OCI-LY3 (cell line): ENCODE results near the gene IL21R.

Experiments
- EZH2phosphoT487 ChIP-seq: fragments of 200-600 bp; shearing (Covaris generic); IDR thresholded peaks from 2 replicates; pipeline ENCODE4 v1.6.1; 2018; ENCODE audit warnings: antibody characterized with exemption, mixed run types, low read depth
- TF ChIP-seq, protein P1 (sequence below): fragments of 200-600, 300-600 bp; sonication (generic); IDR thresholded peaks from 2 replicates; pipeline ENCODE4 v1.5.1; 2014; ENCODE audit warnings: antibody characterized with exemption, low read length, low read depth

DNA sequence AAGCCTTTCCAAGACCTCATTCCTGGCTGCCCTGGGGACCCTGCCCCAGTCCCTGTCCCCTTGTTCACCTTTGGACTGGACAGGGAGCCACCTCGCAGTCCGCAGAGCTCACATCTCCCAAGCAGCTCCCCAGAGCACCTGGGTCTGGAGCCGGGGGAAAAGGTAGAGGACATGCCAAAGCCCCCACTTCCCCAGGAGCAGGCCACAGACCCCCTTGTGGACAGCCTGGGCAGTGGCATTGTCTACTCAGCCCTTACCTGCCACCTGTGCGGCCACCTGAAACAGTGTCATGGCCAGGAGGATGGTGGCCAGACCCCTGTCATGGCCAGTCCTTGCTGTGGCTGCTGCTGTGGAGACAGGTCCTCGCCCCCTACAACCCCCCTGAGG, 38.7 kb upstream of the IL21R start:
- TF ChIP-seq, protein P1, sequence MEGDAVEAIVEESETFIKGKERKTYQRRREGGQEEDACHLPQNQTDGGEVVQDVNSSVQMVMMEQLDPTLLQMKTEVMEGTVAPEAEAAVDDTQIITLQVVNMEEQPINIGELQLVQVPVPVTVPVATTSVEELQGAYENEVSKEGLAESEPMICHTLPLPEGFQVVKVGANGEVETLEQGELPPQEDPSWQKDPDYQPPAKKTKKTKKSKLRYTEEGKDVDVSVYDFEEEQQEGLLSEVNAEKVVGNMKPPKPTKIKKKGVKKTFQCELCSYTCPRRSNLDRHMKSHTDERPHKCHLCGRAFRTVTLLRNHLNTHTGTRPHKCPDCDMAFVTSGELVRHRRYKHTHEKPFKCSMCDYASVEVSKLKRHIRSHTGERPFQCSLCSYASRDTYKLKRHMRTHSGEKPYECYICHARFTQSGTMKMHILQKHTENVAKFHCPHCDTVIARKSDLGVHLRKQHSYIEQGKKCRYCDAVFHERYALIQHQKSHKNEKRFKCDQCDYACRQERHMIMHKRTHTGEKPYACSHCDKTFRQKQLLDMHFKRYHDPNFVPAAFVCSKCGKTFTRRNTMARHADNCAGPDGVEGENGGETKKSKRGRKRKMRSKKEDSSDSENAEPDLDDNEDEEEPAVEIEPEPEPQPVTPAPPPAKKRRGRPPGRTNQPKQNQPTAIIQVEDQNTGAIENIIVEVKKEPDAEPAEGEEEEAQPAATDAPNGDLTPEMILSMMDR: no peak
- no peak for TF ChIP-seq EZH2phosphoT487
